ENCODE results near the gene SUPV3L1. TPM values are rescaled to one million over a fixed set of nuclear protein-coding genes. Genes with fewer than 3 reads are reported as not detected.

The SUPV3L1 gene
- total and polyA plus RNA-seq, 9 of the 15 experiments (the other 6 are each of a cell fraction or from before 2014, with no cell fraction given) = 45.2 to 156 (median 92.6) TPM

DNA sequence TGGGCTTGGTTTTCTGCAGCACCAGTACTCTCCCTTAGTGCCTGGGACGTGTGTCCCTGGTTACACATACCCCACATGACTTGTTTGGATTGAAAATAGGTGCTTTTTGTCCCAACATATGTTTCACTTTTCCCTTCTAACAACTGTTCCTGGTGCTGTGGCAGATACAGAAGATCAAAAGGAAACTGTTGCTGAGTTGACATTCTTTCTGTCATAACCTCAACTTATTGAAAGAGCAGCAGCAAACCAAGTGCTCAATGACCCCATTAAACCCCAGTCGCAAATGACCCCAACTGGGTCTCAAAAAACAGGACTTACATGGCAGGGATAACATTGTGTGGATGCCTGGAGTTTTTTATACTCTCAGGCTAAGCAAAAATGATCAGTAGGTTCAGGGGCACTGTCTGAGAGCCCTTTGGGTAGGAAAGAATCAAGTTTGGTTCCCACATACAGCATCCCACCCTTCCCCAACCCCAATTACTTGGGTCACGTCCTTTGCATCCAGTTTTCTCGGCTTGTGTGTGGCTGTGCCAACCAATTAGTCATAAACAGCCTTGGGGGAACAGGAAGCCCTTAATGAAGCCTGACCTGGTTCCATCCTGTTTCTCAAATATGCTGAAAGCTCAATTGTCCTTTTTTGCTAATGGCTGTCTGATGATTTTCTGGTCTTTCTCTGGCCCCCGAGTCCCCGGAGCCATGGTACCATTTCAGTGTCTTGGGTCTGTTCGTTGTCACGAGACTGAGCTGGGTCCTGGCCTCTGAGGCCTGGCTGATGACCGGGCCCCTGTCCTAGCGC is 45.0 kb downstream of the SUPV3L1 start:
- Histone ChIP-seq H3K4me1 (replicated peaks in 1 of 2; ENCODE audit: control insufficient read depth in 2 of 2, insufficient read depth in 2 of 2, low read length in 2 of 2) (peaks cover 17 to 36% of the 10 kb centered on the region in 2 experiments), H3K9me3 (replicated peaks; ENCODE audit: control insufficient read depth, insufficient read depth, low read depth, low read length) (no peaks in the 10 kb centered on the region), H3K27me3 (ENCODE audit: control insufficient read depth in 2 of 2, insufficient read depth in 2 of 2, low read length in 2 of 2) (no peaks in the 10 kb centered on the region), H3K9me1 (ENCODE audit: control insufficient read depth, insufficient read depth, low read length) (no peaks in the 10 kb centered on the region), H3K4me2 (ENCODE audit: insufficient read depth, low read length) (no peak overlapping the region), H3K9ac (ENCODE audit: insufficient read depth in 1 of 2, low read depth in 2 of 2, low read length in 2 of 2) (0 out of 4 replicates have a peak overlapping the region, but pooled peaks of 1 of the 2 experiments have one; percentile 3), H3K27ac (ENCODE audit: extremely low read depth, low read depth, low read length) (no peak overlapping the region), H4K20me1 (replicated peaks; ENCODE audit: control insufficient read depth, insufficient read depth, low read length) (no peaks in the 10 kb centered on the region), H3K36me3 (ENCODE audit: control insufficient read depth, insufficient read depth, low read length) (no peaks in the 10 kb centered on the region), H3K4me3 (no peak overlapping the region), H2AFZ (ENCODE audit: low read depth, low read length) (peak overlapping the region; percentile 84), H3K79me2 (ENCODE audit: control insufficient read depth, insufficient read depth, low read length) (no peaks in the 10 kb centered on the region)
- POLR2A ChIA-PET = interaction anchor here (0.7 to 0.9 kb wide), 2 partner anchors 8 to 11 kb away, joined by 3 to 4 read pairs; no protein-coding TSS in a partner anchor
- BruUV-seq (replicated peaks) = no TSS peak
- in situ Hi-C loops (cut with MboI) = loop anchor here (25.0 kb wide), 1 partner anchor 412 kb away; the partner anchor contains the start of gene FAM241B
- WGBS (ENCODE audit: insufficient coverage, low coverage, missing lambda C conversion rate) = 57% methylated on average over 10 of the region's 10 CpGs
- CTCF ChIA-PET (ENCODE audit: low intra/inter-chr PET ratio) = no interaction called here
- FAIRE-seq (no peak), ATAC-seq (no peak), DNase-seq (ENCODE audit: extremely low read depth in 1 of 4, low spot score in 3 of 4) (no peak)
- intact Hi-C loops (cut with micrococcal nuclease) = loop anchor here (5.0 kb wide), 1 partner anchor 238 kb away; the partner anchor contains the start of gene KIFBP
- TF ChIP-seq ZNF316 (IDR thresholded peaks at IDR 0.05) (peak; percentile 88), ZNF146 (CRISPR knock-in tag; IDR thresholded peaks at IDR 0.05; ENCODE audit: unreplicated experiment) (no peak), KAT7 (CRISPR knock-in tag; IDR thresholded peaks at IDR 0.05; ENCODE audit: borderline replicate concordance) (no peak), SREBF1 (IDR thresholded peaks at IDR 0.05; ENCODE audit: borderline replicate concordance, low read depth, low read length) (no peak), ZNF174 (CRISPR knock-in tag; IDR thresholded peaks at IDR 0.05) (no peak), PRMT5 (CRISPR knock-in tag; IDR thresholded peaks at IDR 0.05) (no peak), MAFK (IDR thresholded peaks at IDR 0.05; ENCODE audit: low read length) (peak; percentile 21; the same call in 1 of the 2 replicates), SMARCB1 (IDR thresholded peaks at IDR 0.05; ENCODE audit: insufficient read length, low read depth) (no peak), ZNF354B (CRISPR knock-in tag; IDR thresholded peaks at IDR 0.05) (no peak), PHF21A (IDR thresholded peaks at IDR 0.05; ENCODE audit: borderline replicate concordance, low read depth) (no peak)
- TF ChIP-seq, protein P1, sequence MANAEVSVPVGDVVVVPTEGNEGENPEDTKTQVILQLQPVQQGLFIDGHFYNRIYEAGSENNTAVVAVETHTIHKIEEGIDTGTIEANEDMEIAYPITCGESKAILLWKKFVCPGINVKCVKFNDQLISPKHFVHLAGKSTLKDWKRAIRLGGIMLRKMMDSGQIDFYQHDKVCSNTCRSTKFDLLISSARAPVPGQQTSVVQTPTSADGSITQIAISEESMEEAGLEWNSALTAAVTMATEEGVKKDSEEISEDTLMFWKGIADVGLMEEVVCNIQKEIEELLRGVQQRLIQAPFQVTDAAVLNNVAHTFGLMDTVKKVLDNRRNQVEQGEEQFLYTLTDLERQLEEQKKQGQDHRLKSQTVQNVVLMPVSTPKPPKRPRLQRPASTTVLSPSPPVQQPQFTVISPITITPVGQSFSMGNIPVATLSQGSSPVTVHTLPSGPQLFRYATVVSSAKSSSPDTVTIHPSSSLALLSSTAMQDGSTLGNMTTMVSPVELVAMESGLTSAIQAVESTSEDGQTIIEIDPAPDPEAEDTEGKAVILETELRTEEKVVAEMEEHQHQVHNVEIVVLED (CRISPR knock-in tag; IDR thresholded peaks at IDR 0.05) = no peak
- TF ChIP-seq, protein P2, sequence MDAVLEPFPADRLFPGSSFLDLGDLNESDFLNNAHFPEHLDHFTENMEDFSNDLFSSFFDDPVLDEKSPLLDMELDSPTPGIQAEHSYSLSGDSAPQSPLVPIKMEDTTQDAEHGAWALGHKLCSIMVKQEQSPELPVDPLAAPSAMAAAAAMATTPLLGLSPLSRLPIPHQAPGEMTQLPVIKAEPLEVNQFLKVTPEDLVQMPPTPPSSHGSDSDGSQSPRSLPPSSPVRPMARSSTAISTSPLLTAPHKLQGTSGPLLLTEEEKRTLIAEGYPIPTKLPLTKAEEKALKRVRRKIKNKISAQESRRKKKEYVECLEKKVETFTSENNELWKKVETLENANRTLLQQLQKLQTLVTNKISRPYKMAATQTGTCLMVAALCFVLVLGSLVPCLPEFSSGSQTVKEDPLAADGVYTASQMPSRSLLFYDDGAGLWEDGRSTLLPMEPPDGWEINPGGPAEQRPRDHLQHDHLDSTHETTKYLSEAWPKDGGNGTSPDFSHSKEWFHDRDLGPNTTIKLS (IDR thresholded peaks at IDR 0.05; ENCODE audit: borderline replicate concordance, low read depth) = no peak
- TF ChIP-seq, protein P3, sequence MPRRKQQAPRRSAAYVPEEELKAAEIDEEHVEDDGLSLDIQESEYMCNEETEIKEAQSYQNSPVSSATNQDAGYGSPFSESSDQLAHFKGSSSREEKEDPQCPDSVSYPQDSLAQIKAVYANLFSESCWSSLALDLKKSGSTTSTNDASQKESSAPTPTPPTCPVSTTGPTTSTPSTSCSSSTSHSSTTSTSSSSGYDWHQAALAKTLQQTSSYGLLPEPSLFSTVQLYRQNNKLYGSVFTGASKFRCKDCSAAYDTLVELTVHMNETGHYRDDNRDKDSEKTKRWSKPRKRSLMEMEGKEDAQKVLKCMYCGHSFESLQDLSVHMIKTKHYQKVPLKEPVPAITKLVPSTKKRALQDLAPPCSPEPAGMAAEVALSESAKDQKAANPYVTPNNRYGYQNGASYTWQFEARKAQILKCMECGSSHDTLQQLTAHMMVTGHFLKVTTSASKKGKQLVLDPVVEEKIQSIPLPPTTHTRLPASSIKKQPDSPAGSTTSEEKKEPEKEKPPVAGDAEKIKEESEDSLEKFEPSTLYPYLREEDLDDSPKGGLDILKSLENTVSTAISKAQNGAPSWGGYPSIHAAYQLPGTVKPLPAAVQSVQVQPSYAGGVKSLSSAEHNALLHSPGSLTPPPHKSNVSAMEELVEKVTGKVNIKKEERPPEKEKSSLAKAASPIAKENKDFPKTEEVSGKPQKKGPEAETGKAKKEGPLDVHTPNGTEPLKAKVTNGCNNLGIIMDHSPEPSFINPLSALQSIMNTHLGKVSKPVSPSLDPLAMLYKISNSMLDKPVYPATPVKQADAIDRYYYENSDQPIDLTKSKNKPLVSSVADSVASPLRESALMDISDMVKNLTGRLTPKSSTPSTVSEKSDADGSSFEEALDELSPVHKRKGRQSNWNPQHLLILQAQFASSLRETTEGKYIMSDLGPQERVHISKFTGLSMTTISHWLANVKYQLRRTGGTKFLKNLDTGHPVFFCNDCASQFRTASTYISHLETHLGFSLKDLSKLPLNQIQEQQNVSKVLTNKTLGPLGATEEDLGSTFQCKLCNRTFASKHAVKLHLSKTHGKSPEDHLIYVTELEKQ (CRISPR knock-in tag; IDR thresholded peaks at IDR 0.05) = no peak
- TF ChIP-seq, protein P4, sequence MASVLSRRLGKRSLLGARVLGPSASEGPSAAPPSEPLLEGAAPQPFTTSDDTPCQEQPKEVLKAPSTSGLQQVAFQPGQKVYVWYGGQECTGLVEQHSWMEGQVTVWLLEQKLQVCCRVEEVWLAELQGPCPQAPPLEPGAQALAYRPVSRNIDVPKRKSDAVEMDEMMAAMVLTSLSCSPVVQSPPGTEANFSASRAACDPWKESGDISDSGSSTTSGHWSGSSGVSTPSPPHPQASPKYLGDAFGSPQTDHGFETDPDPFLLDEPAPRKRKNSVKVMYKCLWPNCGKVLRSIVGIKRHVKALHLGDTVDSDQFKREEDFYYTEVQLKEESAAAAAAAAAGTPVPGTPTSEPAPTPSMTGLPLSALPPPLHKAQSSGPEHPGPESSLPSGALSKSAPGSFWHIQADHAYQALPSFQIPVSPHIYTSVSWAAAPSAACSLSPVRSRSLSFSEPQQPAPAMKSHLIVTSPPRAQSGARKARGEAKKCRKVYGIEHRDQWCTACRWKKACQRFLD (CRISPR knock-in tag; IDR thresholded peaks at IDR 0.05) = no peak

All from K562 (cell line).